T1000 (cell line): Measurements from ENCODE around the gene PRR13.

Experiments
- DNase-seq: peaks from one replicate; lab custom pipeline; 2025; ENCODE audit warnings: mixed read lengths; lab: John Stamatoyannopoulos, UW

PRR13 gene

DNA sequence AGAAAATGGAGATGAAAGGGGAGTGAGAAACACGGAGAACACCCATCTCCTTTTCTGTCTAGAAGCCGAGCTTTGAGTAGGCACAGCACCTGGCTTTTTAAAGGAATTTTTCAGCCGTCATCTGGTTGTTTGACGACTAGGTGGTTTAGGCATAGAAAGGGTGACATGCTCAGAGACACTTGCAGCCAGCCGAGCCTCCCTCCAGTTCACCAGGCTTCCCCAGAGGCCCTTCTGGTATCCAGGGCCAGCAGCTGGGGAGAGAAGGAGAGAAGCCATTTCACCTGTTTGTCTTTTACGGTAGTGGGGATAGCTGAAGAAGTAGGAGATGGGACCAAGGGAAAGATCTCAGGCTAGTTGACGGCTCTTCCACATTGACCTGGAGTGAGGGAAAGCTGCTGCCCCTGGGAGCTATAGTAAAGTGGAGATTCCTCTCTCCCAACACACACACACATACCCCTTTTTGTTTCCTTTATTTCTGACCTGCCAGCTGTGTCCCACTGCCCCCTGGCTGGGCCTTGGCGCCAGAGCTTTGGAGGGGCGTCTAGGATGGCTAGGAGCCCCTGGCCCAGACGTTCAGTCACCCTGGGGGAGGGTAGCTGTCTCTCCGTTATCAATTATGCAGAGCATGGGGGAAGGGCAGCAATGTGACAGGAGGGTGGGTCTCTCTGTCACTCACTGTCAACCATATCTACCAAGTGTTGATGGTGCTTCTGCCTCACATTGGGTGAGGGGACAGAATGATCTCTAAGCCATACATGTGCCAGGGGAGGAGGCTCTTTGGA lies 52.3 kb downstream of the PRR13 start:
- DNase-seq: no peak
